HepG2 (cell line): Measurements from ENCODE around the gene ATAD2B. TPM values are rescaled to one million over a fixed set of nuclear protein-coding genes. Genes with fewer than 3 reads are reported as not detected.

ENCODE experiments used
- AKAP8 ChIP-seq: sonication (generic); formaldehyde crosslinking; IDR thresholded peaks from 2 replicates; pipeline ENCODE4 v1.5.1; 2020; ENCODE audit warnings: mild to moderate bottlenecking, missing genetic modification reagents
- BCL6 ChIP-seq: IDR thresholded peaks from 2 replicates; pipeline ENCODE4 v1.6.1; 2016; ENCODE audit warnings: missing genetic modification reagents, missing compliant biosample characterization
- CENPBD1 ChIP-seq: sonication (generic); formaldehyde crosslinking; IDR thresholded peaks from 2 replicates; pipeline ENCODE4 v1.8.0; 2022; ENCODE audit warnings: missing genetic modification reagents, low read depth, mild to moderate bottlenecking, borderline replicate concordance
- GMEB1 ChIP-seq: sonication (generic); formaldehyde crosslinking; IDR thresholded peaks from 2 replicates; pipeline ENCODE4 v1.5.1; 2020; ENCODE audit warnings: missing genetic modification reagents, mild to moderate bottlenecking, borderline replicate concordance
- HNF1B ChIP-seq: sonication (generic); formaldehyde crosslinking; IDR thresholded peaks from 2 replicates; pipeline ENCODE4 v1.5.1; 2020; ENCODE audit warnings: mild to moderate bottlenecking, moderate library complexity, missing genetic modification reagents
- NCOR1 ChIP-seq: fragments of 200-600 bp; sonication (generic); IDR thresholded peaks from 2 replicates; pipeline ENCODE4 v1.7.0; 2017; ENCODE audit warnings: antibody characterized with exemption, low read length, borderline replicate concordance
- PAX8 ChIP-seq: sonication (generic); formaldehyde crosslinking; IDR thresholded peaks from 2 replicates; pipeline ENCODE4 v1.8.0; 2022; ENCODE audit warnings: mild to moderate bottlenecking, missing genetic modification reagents, borderline replicate concordance
- REL ChIP-seq: sonication (generic); formaldehyde crosslinking; conservative IDR thresholded peaks from 2 replicates; pipeline ENCODE4 v1.8.0; 2022; ENCODE audit warnings: mild to moderate bottlenecking, missing genetic modification reagents, moderate library complexity
- SETDB1 ChIP-seq: sonication (generic); formaldehyde crosslinking; IDR thresholded peaks from 2 replicates; pipeline ENCODE4 v1.5.1; 2020; ENCODE audit warnings: missing genetic modification reagents, mild to moderate bottlenecking, borderline replicate concordance
- SKI ChIP-seq: fragments of 450-650 bp; IDR thresholded peaks from one replicate; pipeline ENCODE4 v1.6.1; 2018; ENCODE audit warnings: mild to moderate bottlenecking; ENCODE audit not compliant: partially characterized antibody
- SOX6 ChIP-seq, 2 experiments: fragments of 450-650 bp in 1 of 2; sonication (generic) in 1 of 2; formaldehyde crosslinking in 1 of 2; IDR thresholded peaks; 2 replicates each; pipeline versions ENCODE4 v1.4.0 to v1.6.1; 2017 to 2020; ENCODE audit warnings: antibody characterized with exemption in 1 of 2, mild to moderate bottlenecking in 1 of 2, missing genetic modification reagents in 1 of 2
- TRIM24 ChIP-seq: sonication (generic); formaldehyde crosslinking; IDR thresholded peaks from 2 replicates; pipeline ENCODE4 v1.8.0; 2022; ENCODE audit warnings: mild to moderate bottlenecking, missing genetic modification reagents
- WIZ ChIP-seq: sonication (generic); formaldehyde crosslinking; IDR thresholded peaks from 2 replicates; pipeline ENCODE4 v1.5.1; 2020; ENCODE audit warnings: mild to moderate bottlenecking, missing genetic modification reagents
- ZBTB26 ChIP-seq: IDR thresholded peaks from 2 replicates; pipeline ENCODE4 v1.6.1; 2016; ENCODE audit warnings: missing compliant biosample characterization, missing genetic modification reagents, borderline replicate concordance
- ZNF225 ChIP-seq: sonication (generic); formaldehyde crosslinking; IDR thresholded peaks from 2 replicates; pipeline ENCODE4 v1.4.0; 2020; ENCODE audit warnings: mild to moderate bottlenecking, missing genetic modification reagents
- ZNF292 ChIP-seq: sonication (generic); formaldehyde crosslinking; IDR thresholded peaks from 2 replicates; pipeline ENCODE4 v1.8.1; 2022; ENCODE audit warnings: mild to moderate bottlenecking, low read depth, missing genetic modification reagents, borderline replicate concordance
- ZNF605 ChIP-seq: sonication (generic); formaldehyde crosslinking; IDR thresholded peaks from 2 replicates; pipeline ENCODE4 v1.8.0; 2022; ENCODE audit warnings: mild to moderate bottlenecking, missing genetic modification reagents
- ZNF616 ChIP-seq: sonication (generic); formaldehyde crosslinking; IDR thresholded peaks from 2 replicates; pipeline ENCODE4 v1.5.0; 2020; ENCODE audit warnings: low read depth, mild to moderate bottlenecking, missing genetic modification reagents
- ZNF687 ChIP-seq: sonication (generic); formaldehyde crosslinking; IDR thresholded peaks from 2 replicates; pipeline ENCODE4 v1.5.1; 2020; ENCODE audit warnings: mild to moderate bottlenecking, missing genetic modification reagents, moderate library complexity
- polyA plus RNA-seq, 8 experiments: library from polyadenylated mRNA; depleted of rRNA in 3 of 8; stranded (reverse) in 7 of 8; unstranded in 1 of 8; fragments of >200 nt; fragmentation: Illumina TruSeq in 4 of 8; extraction: Trizol in 4 of 8; gene quantifications; 2 replicates each; pipeline versions ENCODE4 v1.2.1 to v1.2.3, GENCODE V29; 2011 to 2016; ENCODE audit warnings: low read depth in 4 of 8, missing spikeins in 1 of 8, mixed read lengths in 1 of 8; ENCODE audit not compliant: insufficient read depth in 1 of 8
- total RNA-seq, 5 experiments: library from RNA; depleted of rRNA; stranded (reverse); fragments of >200 nt; fragmentation: Illumina TruSeq; extraction: Trizol; gene quantifications; 2 replicates each; pipeline ENCODE4 v1.2.3, GENCODE V29; 2016; ENCODE audit warnings: low read depth in 1 of 5

ATAD2B gene
- total and polyA plus RNA-seq, 2 of the 13 experiments (the other 11 are each of a cell fraction or from before 2014, with no cell fraction given), result 5.3 to 22.2 TPM

- TF ChIP-seq ZBTB26 (CRISPR knock-in tag), result peak; percentile 57; the same call in 1 of the 2 replicates
- TF ChIP-seq ZNF292 (CRISPR knock-in tag), result peak; percentile 51; the same call in 1 of the 2 replicates
- 0 out of 2 replicates have a peak, but pooled peaks have one; percentile 87 for TF ChIP-seq ZNF616 (CRISPR knock-in tag)
- peak; percentile 94 for TF ChIP-seq SKI
- TF ChIP-seq PAX8 (CRISPR knock-in tag), result no peak
- TF ChIP-seq GMEB1 (CRISPR knock-in tag), result peak; percentile 86
- TF ChIP-seq NCOR1, result no peak
- no peak for TF ChIP-seq SOX6 (IDR thresholded peaks at IDR 0.05)
- TF ChIP-seq SOX6 (CRISPR knock-in tag; IDR thresholded peaks at IDR 0.05), result peak; percentile 76
- TF ChIP-seq AKAP8 (CRISPR knock-in tag), result peak; percentile 87; the same call in 1 of the 2 replicates
- TF ChIP-seq ZNF225 (CRISPR knock-in tag), result no peak; the same call in 1 of the 2 replicates
- no peak for TF ChIP-seq WIZ (CRISPR knock-in tag)
- TF ChIP-seq SETDB1 (CRISPR knock-in tag), result no peak
- peak; percentile 93 for TF ChIP-seq REL
- no peak; the same call in 1 of the 2 replicates for TF ChIP-seq BCL6 (CRISPR knock-in tag)
- TF ChIP-seq ZNF687 (CRISPR knock-in tag), result peak; percentile 94
- TF ChIP-seq ZNF605 (CRISPR knock-in tag), result no peak; the same call in 1 of the 2 replicates
- TF ChIP-seq HNF1B, result peak; percentile 74
- no peak for TF ChIP-seq CENPBD1 (CRISPR knock-in tag)
- no peak for TF ChIP-seq TRIM24 (CRISPR knock-in tag)
These were observed at the start of gene ATAD2B (continued) for GRCh38 chr2:23926750-23927571.
